Activated naive CD4-positive, alpha-beta T cell treated with Interleukin-2 at 50 U/mL for 16 hours (primary cell): Measurements from ENCODE around the gene GLT6D1.

Source experiments
- DNase-seq: peaks from one replicate; pipeline ENCODE4 v3.0.0-alpha.2; 2020

Gene GLT6D1

GRCh38 chr9:135607401-135608293 lies 31.7 kb downstream of the GLT6D1 start:
- no peak for DNase-seq

- DNase-seq = no peak
Measured at GRCh38 chr9:135606885-135607259, 32.5 kb downstream of the GLT6D1 start.

GRCh38 chr9:135605238-135605781 lies 34.0 kb downstream of the GLT6D1 start:
- no peak for DNase-seq

- no peak for DNase-seq
Measured at GRCh38 chr9:135604437-135605237, 34.7 kb downstream of the GLT6D1 start.

GRCh38 chr9:135602789-135603481 lies 36.4 kb downstream of the GLT6D1 start:
- peak; percentile 58 for DNase-seq

- DNase-seq = no peak
Measured at GRCh38 chr9:135601988-135602387, 37.4 kb downstream of the GLT6D1 start.

- DNase-seq = no peak
Measured at GRCh38 chr9:135600296-135600817, 39.0 kb downstream of the GLT6D1 start.

- no peak for DNase-seq
Measured at GRCh38 chr9:135596211-135596610, 43.1 kb downstream of the GLT6D1 start.

- DNase-seq = no peak
Measured at GRCh38 chr9:135592625-135593024, 46.7 kb downstream of the GLT6D1 start.

- DNase-seq = no peak
Measured at GRCh38 chr9:135592331-135592590, 47.1 kb downstream of the GLT6D1 start.

- no peak for DNase-seq
Measured at GRCh38 chr9:135591506-135592330, 47.6 kb downstream of the GLT6D1 start.

- no peak for DNase-seq
Measured at GRCh38 chr9:135590486-135591079, 48.8 kb downstream of the GLT6D1 start.

- no peak for DNase-seq
Measured at GRCh38 chr9:135589596-135590485, 49.5 kb downstream of the GLT6D1 start.

GRCh38 chr9:135588886-135589595 lies 50.3 kb downstream of the GLT6D1 start:
- no peak for DNase-seq

GRCh38 chr9:135588371-135588770 lies 51.0 kb downstream of the GLT6D1 start:
- no peak for DNase-seq

GRCh38 chr9:135587658-135588057 lies 51.7 kb downstream of the GLT6D1 start:
- no peak for DNase-seq

GRCh38 chr9:135586601-135587109 lies 52.7 kb downstream of the GLT6D1 start:
- no peak for DNase-seq

- no peak for DNase-seq
Measured at GRCh38 chr9:135584934-135585333, 54.4 kb downstream of the GLT6D1 start.

- no peak for DNase-seq
Measured at GRCh38 chr9:135584371-135584770, 55.0 kb downstream of the GLT6D1 start.

GRCh38 chr9:135583688-135584011 lies 55.7 kb downstream of the GLT6D1 start:
- no peak for DNase-seq
